ENCODE measurements around the gene NKX2-2.

- TF ChIP-seq CTCF (IDR thresholded peaks at IDR 0.05): no peak
- no peak for TF ChIP-seq POLR2A (IDR thresholded peaks at IDR 0.05)
- no peak for TF ChIP-seq POLR2AphosphoS5 (IDR thresholded peaks at IDR 0.05)
- no peak for TF ChIP-seq EP300 (IDR thresholded peaks at IDR 0.05)
Measured at GRCh38 chr20:21511850-21512633, 1.8 kb downstream of the NKX2-2 start.
